Breast epithelium (tissue), 3 donors: ENCODE data around the gene VPS13C.

ENCODE experiments used
- CTCF ChIP-seq, 3 donors: fragments of 450-650 bp; IDR thresholded peaks; one replicate each; pipeline ENCODE4 v1.5.1; 2016 to 2017; ENCODE audit warnings: antibody characterized with exemption in 3 of 3, mild to moderate bottlenecking in 3 of 3, moderate library complexity in 3 of 3
- POLR2A ChIP-seq: fragments of 450-650 bp; IDR thresholded peaks from one replicate; pipeline ENCODE4 v1.6.1; 2016; ENCODE audit warnings: antibody characterized with exemption, mild to moderate bottlenecking, moderate library complexity
- POLR2AphosphoS5 ChIP-seq, 3 donors: sonication (generic); formaldehyde crosslinking; IDR thresholded peaks; one replicate each; pipeline ENCODE4 v1.6.1; 2017; ENCODE audit warnings: antibody characterized with exemption in 3 of 3

- TF ChIP-seq CTCF (IDR thresholded peaks at IDR 0.05) (no peak), POLR2A (no peak), POLR2AphosphoS5 (IDR thresholded peaks at IDR 0.05) (no peak)
Observed at GRCh38 chr15:61943992-61944391, 116.3 kb downstream of the VPS13C start.
